HG03139 (cell line): ENCODE results near the gene PTGDR2.

Source experiments
- ATAC-seq: cut with Tn5 transposase; IDR thresholded peaks from one replicate; pipeline ENCODE4 v1.9.1; 2021; ENCODE audit not compliant: unreplicated experiment

PTGDR2 gene

DNA sequence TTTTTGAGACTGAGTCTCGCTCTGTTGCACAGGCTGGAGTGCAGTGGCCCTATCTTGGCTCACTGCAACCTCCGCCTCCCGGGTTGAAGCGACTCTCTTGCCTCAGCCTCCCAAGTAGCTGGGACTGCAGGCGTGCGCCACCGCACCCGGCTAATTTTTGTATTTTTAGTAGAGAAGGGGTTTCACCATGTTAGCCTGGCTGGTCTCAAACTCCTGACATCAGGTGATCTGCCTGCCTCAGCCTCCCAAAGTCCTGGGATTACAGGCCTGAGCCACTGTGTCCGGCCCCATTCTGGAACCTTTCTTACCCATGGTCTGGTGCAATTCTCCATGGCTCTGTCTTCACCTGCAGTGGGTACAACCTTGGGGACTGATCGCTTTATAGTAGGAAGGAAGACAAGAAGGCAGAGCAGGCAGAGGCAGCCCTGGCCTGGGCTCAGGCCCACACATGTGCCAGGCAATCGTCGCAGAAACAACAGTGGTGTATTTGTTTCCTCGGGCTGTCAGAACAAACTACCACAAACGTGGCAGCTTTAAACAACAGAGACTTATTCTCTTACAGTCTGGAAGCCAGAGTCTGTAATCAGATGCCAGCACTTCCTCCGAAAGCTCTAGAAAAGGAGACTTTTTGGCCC is 4.0 kb upstream of the PTGDR2 start:
- no peak for ATAC-seq

GRCh38 chr11:60858731-60859464 is 3.1 kb upstream of the PTGDR2 start:
- no peak for ATAC-seq

DNA sequence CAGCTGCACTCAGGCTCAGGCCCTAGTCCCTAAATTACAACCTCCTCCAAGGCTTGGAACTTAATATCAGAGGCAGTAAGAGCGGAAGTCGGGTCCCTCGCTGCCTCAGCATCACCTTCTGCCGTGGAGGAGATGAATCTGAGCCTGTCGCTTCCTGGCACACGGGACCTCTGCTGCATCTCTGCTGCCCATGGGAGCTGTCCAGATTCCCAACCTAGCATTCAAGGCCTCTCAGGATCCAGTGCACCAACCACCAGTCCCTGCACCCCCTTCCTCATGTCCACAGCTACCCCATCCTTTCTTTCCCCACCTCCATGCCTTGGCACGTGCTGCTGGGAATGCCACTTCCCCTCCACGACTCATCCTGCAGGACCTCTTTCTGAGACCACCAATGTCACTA is 2.5 kb upstream of the PTGDR2 start:
- no peak for ATAC-seq

GRCh38 chr11:60857378-60858232 is 1.9 kb upstream of the PTGDR2 start:
- no peak for ATAC-seq

GRCh38 chr11:60854847-60855725 is 664 bp downstream of the PTGDR2 start:
- no peak for ATAC-seq

GRCh38 chr11:60854140-60854846 is 1.5 kb downstream of the PTGDR2 start:
- ATAC-seq: no peak

- ATAC-seq: no peak
Measured at GRCh38 chr11:60852982-60853950, 2.5 kb downstream of the PTGDR2 start.

- ATAC-seq: no peak
Measured at GRCh38 chr11:60852117-60852981, 3.4 kb downstream of the PTGDR2 start.

GRCh38 chr11:60851327-60852104 is 4.2 kb downstream of the PTGDR2 start:
- ATAC-seq: no peak

- no peak for ATAC-seq
Measured at GRCh38 chr11:60849641-60850520, 5.9 kb downstream of the PTGDR2 start.

DNA sequence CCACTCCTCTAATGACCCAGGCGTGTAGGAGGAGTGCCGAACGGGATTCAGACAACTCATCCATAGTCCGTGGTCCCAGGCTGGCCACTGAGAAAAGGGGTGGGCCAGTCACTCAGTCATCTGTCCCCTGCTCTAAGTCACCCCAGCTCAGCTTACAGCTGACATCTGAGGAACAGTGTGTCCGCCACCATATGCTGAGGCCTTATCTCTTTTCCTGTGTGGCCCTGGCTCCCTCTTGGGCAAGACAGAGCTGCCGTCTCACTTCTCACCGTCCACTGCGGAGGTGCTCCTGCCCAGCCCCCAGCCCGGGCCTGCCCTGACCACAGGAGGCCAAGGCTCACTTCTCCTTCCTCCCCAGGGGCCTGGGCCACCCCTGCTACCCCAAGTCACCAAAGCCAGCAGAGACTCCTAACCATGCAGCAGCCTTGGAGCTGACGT is 7.0 kb downstream of the PTGDR2 start:
- ATAC-seq: no peak

GRCh38 chr11:60847896-60848295 is 7.9 kb downstream of the PTGDR2 start:
- ATAC-seq: no peak

GRCh38 chr11:60847281-60847680 is 8.5 kb downstream of the PTGDR2 start:
- no peak for ATAC-seq

GRCh38 chr11:60845338-60845737 is 10.4 kb downstream of the PTGDR2 start:
- no peak for ATAC-seq

DNA sequence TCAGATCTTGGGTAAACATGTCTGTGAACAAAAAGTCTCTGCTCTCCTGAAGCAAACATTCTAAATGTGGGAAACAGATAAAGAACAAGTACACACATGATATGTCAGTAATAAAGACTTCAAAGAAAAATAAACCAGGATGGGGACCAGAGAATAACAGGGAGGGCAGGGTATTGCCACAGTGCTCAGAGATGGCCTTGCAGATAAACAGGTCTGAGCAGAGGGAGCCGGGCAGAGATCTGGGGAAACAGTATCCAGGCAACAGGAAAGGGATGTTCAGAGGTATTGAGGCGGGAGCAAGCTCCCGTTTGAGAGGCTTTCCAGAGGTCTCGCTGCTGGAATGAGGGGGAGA is 10.9 kb downstream of the PTGDR2 start:
- ATAC-seq: no peak
